CD4-positive, alpha-beta T cell (primary cell): ENCODE data around the gene THAP7. TPM values are rescaled to one million over a fixed set of nuclear protein-coding genes. Genes with fewer than 3 reads are reported as not detected.

Experiments
- ATAC-seq: fragments of 200-7000 bp; cut with Tn5 transposase; one replicate; pipeline ENCODE4 v1.10.0; 2022; ENCODE audit warnings: mild to moderate bottlenecking; ENCODE audit not compliant: poor library complexity
- CTCF ChIA-PET: fragments of 350-600 bp; sonication (Branson Sonifier 250); formaldehyde crosslinking; loops from one replicate; lab custom pipeline; 2021; ENCODE audit warnings: antibody characterized with exemption, inconsistent platforms; lab: Charles Lee
- POLR2A ChIA-PET: fragments of 350-600 bp; sonication (Branson Sonifier 250); formaldehyde crosslinking; loops from one replicate; lab custom pipeline; 2021; ENCODE audit warnings: antibody characterized with exemption, inconsistent platforms; lab: Charles Lee
- DNase-seq, 14 experiments: peaks; one replicate each; pipeline ENCODE4 v3.0.0-alpha.2; 2013 to 2020; ENCODE audit warnings: mixed read lengths in 2 of 14
- H3K27ac ChIP-seq, 2 donors: one replicate each; pipeline versions ENCODE4 v1.5.1 to v1.7.0; 2013; ENCODE audit warnings: low read length in 2 of 2, low read depth in 1 of 2, mild to moderate bottlenecking in 1 of 2
- H3K27me3 ChIP-seq, 2 experiments: 1 replicate in 1 of 2; 2 replicates in 1 of 2; pipeline versions ENCODE4 v1.6.1 to v1.7.0; 2013; ENCODE audit warnings: low read length in 2 of 2, control low read depth in 1 of 2, mild to moderate bottlenecking in 1 of 2, moderate library complexity in 1 of 2; ENCODE audit not compliant: insufficient read depth in 2 of 2, control insufficient read depth in 1 of 2
- H3K36me3 ChIP-seq: one replicate; pipeline ENCODE4 v1.6.1; 2013; ENCODE audit warnings: low read length, control low read depth; ENCODE audit not compliant: insufficient read depth
- H3K4me1 ChIP-seq: one replicate; pipeline ENCODE4 v1.6.1; 2013; ENCODE audit warnings: low read length, control low read depth; ENCODE audit not compliant: insufficient read depth
- H3K4me3 ChIP-seq: one replicate; pipeline ENCODE4 v1.5.1; 2013; ENCODE audit warnings: mild to moderate bottlenecking, low read length, moderate library complexity
- H3K9me3 ChIP-seq, 2 experiments: 1 replicate in 1 of 2; 2 replicates in 1 of 2; pipeline versions ENCODE4 v1.6.1 to v1.7.0; 2013; ENCODE audit warnings: low read length in 2 of 2, mild to moderate bottlenecking in 2 of 2, control low read depth in 1 of 2, moderate library complexity in 1 of 2; ENCODE audit not compliant: control insufficient read depth in 1 of 2, insufficient read depth in 1 of 2
- H3K27ac Mint-ChIP-seq: one replicate; pipeline ENCODE4 v1.8.0; 2020; ENCODE audit warnings: mixed read lengths
- H3K27me3 Mint-ChIP-seq: one replicate; pipeline ENCODE4 v1.8.0; 2021; ENCODE audit warnings: mixed read lengths
- H3K36me3 Mint-ChIP-seq: one replicate; pipeline ENCODE4 v1.8.0; 2021; ENCODE audit warnings: low read depth, mixed read lengths
- H3K4me1 Mint-ChIP-seq: one replicate; pipeline ENCODE4 v1.8.0; 2021; ENCODE audit warnings: low read depth, mixed read lengths
- H3K4me3 Mint-ChIP-seq: one replicate; pipeline ENCODE4 v1.8.0; 2020; ENCODE audit warnings: mild to moderate bottlenecking, mixed read lengths
- H3K9me3 Mint-ChIP-seq: one replicate; pipeline ENCODE4 v1.8.0; 2020; ENCODE audit warnings: mixed read lengths
- intact Hi-C, 2 experiments: fragments of 100-400 bp; cut with DNase I in 1 of 2; cut with micrococcal nuclease in 1 of 2; formaldehyde crosslinking; loops; one replicate each; pipeline versions ENCODE4 v1.15.1 to v1.9.0; 2023 to 2025; cut with DNase I, micrococcal nuclease
- total RNA-seq, 174 experiments: library from RNA in 2 of 174; stranded (reverse) in 2 of 174; gene quantifications; one replicate each; pipeline ENCODE4 v1.2.3 and lab custom pipeline; 2021 to 2026
- TF ChIP-seq, protein P1 (sequence below): fragments of 200-600 bp; IDR thresholded peaks from one replicate; pipeline ENCODE4 v1.8.0; 2022; ENCODE audit warnings: antibody characterized with exemption, mild to moderate bottlenecking

THAP7 gene
- total RNA-seq, 2 experiments from 2014 or later: 82.7 to 84.0 TPM

DNA sequence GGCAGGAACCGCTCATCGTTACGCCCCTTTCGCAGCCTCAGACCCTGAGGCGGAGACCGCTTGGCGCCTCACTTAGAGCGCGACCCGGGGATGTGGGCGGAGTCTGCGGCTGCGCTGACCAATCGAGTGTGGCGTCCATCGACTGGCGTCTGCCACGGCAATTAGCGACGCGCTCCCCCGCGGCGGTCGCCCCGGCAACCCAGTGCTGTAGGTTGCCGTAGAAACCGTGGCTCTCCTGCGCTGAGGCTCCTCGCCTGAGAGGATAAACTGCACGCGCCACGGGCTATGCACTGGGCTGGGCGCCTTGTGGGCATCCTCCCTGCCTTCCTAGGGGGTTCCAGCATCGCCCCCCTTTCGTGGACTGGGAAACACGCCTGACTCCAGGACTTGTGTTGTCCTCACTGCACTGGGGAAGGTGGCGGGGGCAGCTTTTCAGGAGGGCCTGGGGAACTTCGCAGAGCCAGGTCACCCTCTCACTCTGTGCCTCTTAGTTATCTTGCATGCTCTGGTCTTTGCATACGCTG, 12.3 kb upstream of the THAP7 start:
- H3K27ac ChIP-seq: peak overlapping the region; percentile 27 to 79
- Mint-ChIP-seq H3K36me3 (no peaks in the 10 kb centered on the region), H3K27me3 (no peaks in the 10 kb centered on the region), H3K27ac (peak overlapping the region; percentile 81), H3K4me1 (peaks cover 30% of the 10 kb centered on the region), H3K9me3 (no peaks in the 10 kb centered on the region), H3K4me3 (peak overlapping the region; percentile 86)
- peak overlapping the region; percentile 59 for H3K4me3 ChIP-seq
- H3K4me1 ChIP-seq: peaks cover 26% of the 10 kb centered on the region
- intact Hi-C loops: loop anchor here in 1 of 2 experiments (1.0 kb wide), 1 partner anchor 12 kb away; the partner anchor contains the start of gene THAP7
- DNase-seq (peak; percentile 67 to 94 (median 80)), ATAC-seq (peak; percentile 88)
- TF ChIP-seq, protein P1, sequence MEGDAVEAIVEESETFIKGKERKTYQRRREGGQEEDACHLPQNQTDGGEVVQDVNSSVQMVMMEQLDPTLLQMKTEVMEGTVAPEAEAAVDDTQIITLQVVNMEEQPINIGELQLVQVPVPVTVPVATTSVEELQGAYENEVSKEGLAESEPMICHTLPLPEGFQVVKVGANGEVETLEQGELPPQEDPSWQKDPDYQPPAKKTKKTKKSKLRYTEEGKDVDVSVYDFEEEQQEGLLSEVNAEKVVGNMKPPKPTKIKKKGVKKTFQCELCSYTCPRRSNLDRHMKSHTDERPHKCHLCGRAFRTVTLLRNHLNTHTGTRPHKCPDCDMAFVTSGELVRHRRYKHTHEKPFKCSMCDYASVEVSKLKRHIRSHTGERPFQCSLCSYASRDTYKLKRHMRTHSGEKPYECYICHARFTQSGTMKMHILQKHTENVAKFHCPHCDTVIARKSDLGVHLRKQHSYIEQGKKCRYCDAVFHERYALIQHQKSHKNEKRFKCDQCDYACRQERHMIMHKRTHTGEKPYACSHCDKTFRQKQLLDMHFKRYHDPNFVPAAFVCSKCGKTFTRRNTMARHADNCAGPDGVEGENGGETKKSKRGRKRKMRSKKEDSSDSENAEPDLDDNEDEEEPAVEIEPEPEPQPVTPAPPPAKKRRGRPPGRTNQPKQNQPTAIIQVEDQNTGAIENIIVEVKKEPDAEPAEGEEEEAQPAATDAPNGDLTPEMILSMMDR: no peak
- H3K36me3 ChIP-seq: no peaks in the 10 kb centered on the region
- no peaks in the 10 kb centered on the region for H3K27me3 ChIP-seq
- no peaks in the 10 kb centered on the region for H3K9me3 ChIP-seq
- CTCF ChIA-PET: no interaction called here
- POLR2A ChIA-PET: interaction anchor here (1.2 to 3.2 kb wide), 3 partner anchors 12 to 97 kb away, joined by 3 to 22 read pairs (median 9); partner anchors contain the start of genes CRKL and THAP7

DNA sequence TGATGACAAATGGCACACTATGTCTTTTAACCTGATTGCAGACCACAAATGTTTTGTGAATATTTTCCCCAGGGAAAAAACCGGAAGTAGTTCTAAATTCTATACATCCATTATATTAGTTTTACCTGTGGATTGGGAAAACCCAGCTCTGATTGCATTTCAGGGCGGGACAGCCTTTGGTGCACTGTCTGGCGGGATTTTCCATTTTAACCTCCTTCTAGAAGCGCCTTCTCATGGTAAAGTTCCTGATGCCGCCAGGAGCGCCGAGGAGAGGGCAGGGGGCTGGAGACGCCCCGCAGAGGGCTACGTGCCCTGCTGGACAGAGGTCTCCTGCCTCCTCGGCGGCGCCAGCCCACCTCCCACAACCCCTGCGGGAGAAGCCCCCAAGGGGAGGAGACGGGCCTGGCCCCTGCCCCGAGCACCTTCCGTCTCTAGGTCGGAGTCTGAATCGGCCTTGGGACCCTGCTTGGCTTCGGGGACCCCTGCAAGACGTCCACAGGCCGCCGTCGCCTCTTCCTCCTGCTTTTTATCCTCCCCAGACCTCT, 11.8 kb upstream of the THAP7 start:
- no peak for DNase-seq
- peak overlapping the region; percentile 59 for H3K4me3 ChIP-seq
- H3K9me3 Mint-ChIP-seq: no peaks in the 10 kb centered on the region
- H3K9me3 ChIP-seq: no peaks in the 10 kb centered on the region
- peak overlapping the region; percentile 27 to 79 for H3K27ac ChIP-seq
- H3K4me1 Mint-ChIP-seq: peaks cover 30% of the 10 kb centered on the region
- H3K36me3 ChIP-seq: no peaks in the 10 kb centered on the region
- TF ChIP-seq, protein P1: no peak
- no peaks in the 10 kb centered on the region for H3K36me3 Mint-ChIP-seq
- peaks cover 26% of the 10 kb centered on the region for H3K4me1 ChIP-seq
- ATAC-seq: no peak
- POLR2A ChIA-PET: interaction anchor here (1.2 to 3.2 kb wide), 2 partner anchors 12 to 96 kb away, joined by 3 to 22 read pairs; partner anchors contain the start of genes CRKL and THAP7
- H3K4me3 Mint-ChIP-seq: peak overlapping the region; percentile 86
- intact Hi-C loops: loop anchor here in 1 of 2 experiments (1.0 kb wide), 1 partner anchor 11 kb away; the partner anchor contains the start of gene THAP7
- no peaks in the 10 kb centered on the region for H3K27me3 Mint-ChIP-seq
- peak overlapping the region; percentile 81 for H3K27ac Mint-ChIP-seq
- CTCF ChIA-PET: no interaction called here
- no peaks in the 10 kb centered on the region for H3K27me3 ChIP-seq

DNA sequence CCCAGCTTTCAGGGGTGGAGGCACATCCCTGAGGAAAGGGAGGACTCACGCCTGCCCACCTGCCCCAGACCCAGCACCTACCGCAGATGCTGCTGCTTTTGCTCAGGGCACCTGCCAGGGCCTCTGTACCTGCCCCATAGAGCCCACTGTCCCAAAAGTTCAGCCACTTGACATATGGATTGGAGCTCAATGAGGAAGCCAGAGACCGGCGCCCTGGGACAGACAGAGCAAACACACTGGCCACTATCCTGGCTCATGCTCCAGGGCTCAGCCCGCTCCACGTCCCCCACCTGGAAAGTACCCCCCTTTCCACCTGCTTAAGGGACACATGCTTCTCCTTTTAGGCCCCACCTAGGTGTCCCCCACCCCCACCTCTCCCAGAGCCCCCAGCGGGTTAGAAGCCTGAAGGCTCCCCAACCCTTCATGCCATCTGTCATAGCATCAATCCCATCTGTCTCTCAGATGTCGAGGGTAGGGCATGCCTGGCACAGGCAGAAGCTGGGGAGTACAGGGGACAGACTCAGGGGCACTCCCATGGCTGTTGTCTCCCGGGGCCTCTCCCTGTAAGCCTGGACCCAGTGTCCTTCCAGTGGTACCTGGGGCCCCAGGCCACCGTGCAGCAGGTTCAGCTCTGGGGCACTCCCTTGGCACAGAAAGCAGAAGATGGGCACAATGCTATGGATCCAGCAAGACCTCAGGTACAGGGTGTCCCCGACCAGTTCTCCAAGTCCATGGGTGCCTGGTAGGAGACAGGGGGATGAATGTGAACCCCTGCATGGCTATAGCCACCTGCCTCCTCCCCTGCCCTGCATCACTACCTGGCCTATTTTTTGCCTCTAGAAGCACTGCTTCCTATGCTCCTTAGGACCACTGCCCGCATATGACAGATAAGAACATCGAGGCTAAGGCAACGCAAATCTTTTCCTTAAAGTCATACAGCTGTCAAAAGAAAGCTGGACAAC, 10.8 kb upstream of the THAP7 start:
- Mint-ChIP-seq H3K36me3 (no peaks in the 10 kb centered on the region), H3K27ac (peak overlapping the region; percentile 81), H3K4me1 (peaks cover 30% of the 10 kb centered on the region), H3K4me3 (peak overlapping the region; percentile 70), H3K27me3 (no peaks in the 10 kb centered on the region), H3K9me3 (no peaks in the 10 kb centered on the region)
- Histone ChIP-seq H3K27me3 (no peaks in the 10 kb centered on the region), H3K36me3 (no peaks in the 10 kb centered on the region), H3K4me1 (peaks cover 26% of the 10 kb centered on the region), H3K4me3 (no peak overlapping the region), H3K27ac (peak overlapping the region in 1 of 2 donors; percentile 79), H3K9me3 (no peaks in the 10 kb centered on the region)
- POLR2A ChIA-PET: interaction anchor here (1.2 to 3.2 kb wide), 2 partner anchors 11 to 95 kb away, joined by 3 to 22 read pairs; partner anchors contain the start of genes CRKL and THAP7
- CTCF ChIA-PET: no interaction called here
- TF ChIP-seq, protein P1: no peak
- intact Hi-C loops: no loop called here
- DNase-seq (peak in 1 of 14 experiments; percentile 15), ATAC-seq (no peak)
